ENCODE measurements around the gene NGEF. TPM values are rescaled to one million over a fixed set of nuclear protein-coding genes. Genes with fewer than 3 reads are reported as not detected.
A peak's percentile ranks its signal among the peaks of the same experiment; 100 is the strongest.

Gene NGEF
- total RNA-seq, 1 experiment from 2014 or later = 2.7 TPM

DNA sequence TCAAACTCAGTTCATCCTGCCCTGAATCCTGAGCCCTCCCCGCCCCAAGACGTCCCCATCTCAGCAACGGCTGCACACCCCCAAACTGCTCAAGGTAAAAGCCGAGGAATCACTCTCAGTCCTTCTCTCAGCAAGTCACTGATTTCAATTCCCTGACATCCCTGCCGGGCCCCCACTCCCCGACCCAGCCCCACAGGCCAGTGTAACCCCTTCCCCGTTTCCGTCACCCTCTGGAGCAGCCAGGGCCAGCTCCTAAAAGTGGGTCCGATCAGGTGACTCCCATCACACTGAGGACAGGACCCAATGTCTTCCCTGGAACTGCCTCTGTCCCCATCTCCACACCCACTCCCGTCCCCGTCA lies 122.5 kb downstream of the NGEF start:
- POLR2A ChIA-PET = no interaction called here

DNA sequence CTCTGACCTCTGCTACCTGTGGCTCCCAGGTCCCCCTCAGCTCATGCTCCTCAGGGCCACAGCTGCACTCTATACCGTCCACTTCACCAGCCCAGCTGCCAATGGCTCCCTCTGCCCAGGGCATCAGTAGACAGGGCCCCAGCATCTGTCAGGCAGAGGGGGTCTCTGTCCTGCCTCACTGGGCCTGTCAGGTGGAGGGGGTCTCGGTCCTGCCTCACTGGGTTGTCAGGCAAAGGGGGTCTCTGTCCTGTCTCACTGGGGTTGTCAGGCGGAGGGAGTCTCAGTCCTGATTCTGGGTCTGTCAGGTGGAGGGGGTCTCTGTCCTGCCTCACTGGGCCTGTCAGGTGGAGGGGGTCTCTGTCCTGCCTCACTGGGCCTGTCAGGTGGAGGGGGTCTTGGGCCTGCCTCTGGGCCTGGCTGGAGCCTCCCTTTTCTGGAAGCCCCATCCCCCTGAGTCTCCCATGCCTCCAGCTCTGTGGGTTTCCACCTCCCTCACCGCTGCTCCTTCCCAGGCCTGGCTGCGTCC lies 123.1 kb downstream of the NGEF start:
- H3K4me1 Mint-ChIP-seq (ENCODE audit: insufficient read depth, unreplicated experiment) = peaks cover 20% of the 10 kb centered on the region
- no peak overlapping the region for H3K27ac Mint-ChIP-seq (ENCODE audit: low read depth, unreplicated experiment)
- intact Hi-C loops (cut with micrococcal nuclease) = no loop called here
- no peaks in the 10 kb centered on the region for H3K27me3 Mint-ChIP-seq (ENCODE audit: insufficient read depth, unreplicated experiment)
- BruUV-seq (replicated peaks) = no TSS peak
- TF ChIP-seq, protein P1, sequence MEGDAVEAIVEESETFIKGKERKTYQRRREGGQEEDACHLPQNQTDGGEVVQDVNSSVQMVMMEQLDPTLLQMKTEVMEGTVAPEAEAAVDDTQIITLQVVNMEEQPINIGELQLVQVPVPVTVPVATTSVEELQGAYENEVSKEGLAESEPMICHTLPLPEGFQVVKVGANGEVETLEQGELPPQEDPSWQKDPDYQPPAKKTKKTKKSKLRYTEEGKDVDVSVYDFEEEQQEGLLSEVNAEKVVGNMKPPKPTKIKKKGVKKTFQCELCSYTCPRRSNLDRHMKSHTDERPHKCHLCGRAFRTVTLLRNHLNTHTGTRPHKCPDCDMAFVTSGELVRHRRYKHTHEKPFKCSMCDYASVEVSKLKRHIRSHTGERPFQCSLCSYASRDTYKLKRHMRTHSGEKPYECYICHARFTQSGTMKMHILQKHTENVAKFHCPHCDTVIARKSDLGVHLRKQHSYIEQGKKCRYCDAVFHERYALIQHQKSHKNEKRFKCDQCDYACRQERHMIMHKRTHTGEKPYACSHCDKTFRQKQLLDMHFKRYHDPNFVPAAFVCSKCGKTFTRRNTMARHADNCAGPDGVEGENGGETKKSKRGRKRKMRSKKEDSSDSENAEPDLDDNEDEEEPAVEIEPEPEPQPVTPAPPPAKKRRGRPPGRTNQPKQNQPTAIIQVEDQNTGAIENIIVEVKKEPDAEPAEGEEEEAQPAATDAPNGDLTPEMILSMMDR (IDR thresholded peaks at IDR 0.05; ENCODE audit: unreplicated experiment) = no peak
- no peak for DNase-seq (ENCODE audit: unreplicated experiment)
- ChIA-PET POLR2A (no interaction called here), CTCF (interaction anchor here (0.6 kb wide), 1 partner anchor 361 kb away, joined by 3 read pairs; no protein-coding TSS in a partner anchor)
- no peaks in the 10 kb centered on the region for H3K9me3 Mint-ChIP-seq (ENCODE audit: unreplicated experiment)
- H3K4me3 Mint-ChIP-seq (ENCODE audit: unreplicated experiment) = no peak overlapping the region
- peaks cover 3% of the 10 kb centered on the region for H3K36me3 Mint-ChIP-seq (ENCODE audit: insufficient read depth, unreplicated experiment)

More for the DNA sequence above, 122.5 kb downstream of the NGEF start:
- intact Hi-C loops (cut with micrococcal nuclease) = no loop called here
- H3K9me3 Mint-ChIP-seq (ENCODE audit: unreplicated experiment) = no peaks in the 10 kb centered on the region
- H3K27ac Mint-ChIP-seq (ENCODE audit: low read depth, unreplicated experiment) = no peak overlapping the region
- H3K36me3 Mint-ChIP-seq (ENCODE audit: insufficient read depth, unreplicated experiment) = peaks cover 5% of the 10 kb centered on the region
- peak overlapping the region; percentile 63 for H3K4me3 Mint-ChIP-seq (ENCODE audit: unreplicated experiment)
- TF ChIP-seq, protein P1 (IDR thresholded peaks at IDR 0.05; ENCODE audit: unreplicated experiment) = no peak
- H3K27me3 Mint-ChIP-seq (ENCODE audit: insufficient read depth, unreplicated experiment) = no peaks in the 10 kb centered on the region
- BruUV-seq (replicated peaks) = no TSS peak
- H3K4me1 Mint-ChIP-seq (ENCODE audit: insufficient read depth, unreplicated experiment) = peaks cover 20% of the 10 kb centered on the region
- no peak for DNase-seq (ENCODE audit: unreplicated experiment)
- CTCF ChIA-PET = interaction anchor here (0.6 kb wide), 1 partner anchor 360 kb away, joined by 3 read pairs; no protein-coding TSS in a partner anchor

DNA sequence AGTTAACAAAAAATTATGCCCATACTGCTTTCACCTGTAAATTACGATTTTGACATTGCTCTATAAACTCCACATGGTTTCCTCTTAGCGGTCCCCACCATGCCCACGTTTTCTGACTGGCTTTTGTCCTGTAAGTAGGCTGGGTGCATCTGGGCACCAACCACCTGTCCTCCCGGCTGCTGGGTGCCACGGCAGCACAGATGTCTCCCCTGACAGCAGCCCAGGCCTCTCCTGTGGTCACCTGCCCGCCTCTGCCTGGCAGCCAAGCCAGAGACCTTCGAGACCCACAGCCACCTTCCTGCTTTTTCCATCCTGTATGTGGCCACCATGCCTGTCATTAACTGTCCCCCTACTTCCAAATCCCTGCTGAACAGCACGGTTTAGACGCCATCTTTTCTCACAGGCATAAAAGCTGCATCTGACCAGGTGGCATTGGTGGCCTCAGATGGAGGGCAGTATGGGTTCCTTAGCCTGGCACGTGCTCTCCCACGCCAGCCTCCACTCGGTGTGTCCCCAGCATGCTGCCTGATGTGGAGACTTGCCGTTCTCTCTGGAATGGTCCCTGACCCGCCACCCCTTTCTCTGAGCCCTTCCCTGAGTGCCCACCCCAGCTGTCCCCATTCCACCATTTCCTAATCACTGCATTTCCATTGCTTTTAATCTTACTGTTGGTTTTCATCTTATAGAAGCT lies 124.1 kb downstream of the NGEF start:
- H3K4me3 Mint-ChIP-seq (ENCODE audit: unreplicated experiment) = no peak overlapping the region
- no peaks in the 10 kb centered on the region for H3K27me3 Mint-ChIP-seq (ENCODE audit: insufficient read depth, unreplicated experiment)
- DNase-seq (ENCODE audit: unreplicated experiment) = no peak
- peaks cover 6% of the 10 kb centered on the region for H3K36me3 Mint-ChIP-seq (ENCODE audit: insufficient read depth, unreplicated experiment)
- BruUV-seq (replicated peaks) = no TSS peak
- intact Hi-C loops (cut with micrococcal nuclease) = no loop called here
- H3K9me3 Mint-ChIP-seq (ENCODE audit: unreplicated experiment) = no peaks in the 10 kb centered on the region
- POLR2A ChIA-PET = interaction anchor here (0.6 kb wide), 1 partner anchor 79 kb away, joined by 3 read pairs; no protein-coding TSS in a partner anchor
- CTCF ChIA-PET = no interaction called here
- no peak overlapping the region for H3K27ac Mint-ChIP-seq (ENCODE audit: low read depth, unreplicated experiment)
- peaks cover 20% of the 10 kb centered on the region for H3K4me1 Mint-ChIP-seq (ENCODE audit: insufficient read depth, unreplicated experiment)
- TF ChIP-seq, protein P1 (IDR thresholded peaks at IDR 0.05; ENCODE audit: unreplicated experiment) = no peak

DNA sequence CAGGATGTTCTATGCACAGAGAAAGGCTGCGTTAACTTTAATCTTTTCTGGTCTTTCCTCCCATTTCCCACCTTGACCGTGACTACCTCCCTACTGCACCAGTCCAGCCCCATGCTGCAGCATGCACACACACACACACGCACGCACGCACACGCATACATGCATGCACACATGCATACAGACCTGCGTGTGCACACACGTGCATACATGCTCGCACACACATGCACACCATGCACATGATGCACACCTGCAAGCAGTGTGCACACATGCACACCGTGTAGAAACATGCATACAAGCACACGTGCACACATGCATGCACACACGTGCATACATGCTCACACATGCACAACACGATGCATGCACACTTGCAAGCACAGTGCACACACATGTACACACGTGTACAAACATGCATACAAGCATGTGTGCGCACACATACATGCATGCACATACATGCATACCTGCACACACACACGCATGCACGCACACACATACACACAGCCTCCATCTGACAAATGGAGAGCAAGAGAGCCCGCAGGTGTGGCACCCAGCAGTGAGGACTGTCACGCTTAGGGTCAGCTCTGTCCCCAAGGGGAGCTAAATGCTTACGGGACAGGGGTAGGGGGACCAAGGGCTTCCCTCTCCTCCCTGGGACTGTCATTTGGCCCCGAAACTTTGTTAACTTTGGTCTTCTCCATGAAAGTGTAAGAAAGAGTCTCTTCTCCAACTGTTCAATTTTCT lies 124.8 kb downstream of the NGEF start:
- Mint-ChIP-seq H3K27me3 (ENCODE audit: insufficient read depth, unreplicated experiment) (no peaks in the 10 kb centered on the region), H3K36me3 (ENCODE audit: insufficient read depth, unreplicated experiment) (peaks cover 7% of the 10 kb centered on the region), H3K4me3 (ENCODE audit: unreplicated experiment) (no peak overlapping the region), H3K27ac (ENCODE audit: low read depth, unreplicated experiment) (no peak overlapping the region), H3K9me3 (ENCODE audit: unreplicated experiment) (no peaks in the 10 kb centered on the region), H3K4me1 (ENCODE audit: insufficient read depth, unreplicated experiment) (peaks cover 20% of the 10 kb centered on the region)
- no TSS peak for BruUV-seq (replicated peaks)
- intact Hi-C loops (cut with micrococcal nuclease) = no loop called here
- CTCF ChIA-PET = interaction anchor here (1.2 kb wide), 1 partner anchor 166 kb away, joined by 3 read pairs; no protein-coding TSS in a partner anchor
- no peak for DNase-seq (ENCODE audit: unreplicated experiment)
- POLR2A ChIA-PET = interaction anchor here (0.6 kb wide), 2 partner anchors 80 to 363 kb away, joined by 3 to 4 read pairs; partner anchors contain the start of gene ATG16L1
- TF ChIP-seq, protein P1 (IDR thresholded peaks at IDR 0.05; ENCODE audit: unreplicated experiment) = no peak

Data from MCF 10A (cell line).